HG03460 (cell line): Measurements from ENCODE around the gene SETD9.

ENCODE experiments used
- ATAC-seq: cut with Tn5 transposase; IDR thresholded peaks from one replicate; pipeline ENCODE4 v1.9.1; 2021; ENCODE audit not compliant: unreplicated experiment

Gene SETD9, protein sequence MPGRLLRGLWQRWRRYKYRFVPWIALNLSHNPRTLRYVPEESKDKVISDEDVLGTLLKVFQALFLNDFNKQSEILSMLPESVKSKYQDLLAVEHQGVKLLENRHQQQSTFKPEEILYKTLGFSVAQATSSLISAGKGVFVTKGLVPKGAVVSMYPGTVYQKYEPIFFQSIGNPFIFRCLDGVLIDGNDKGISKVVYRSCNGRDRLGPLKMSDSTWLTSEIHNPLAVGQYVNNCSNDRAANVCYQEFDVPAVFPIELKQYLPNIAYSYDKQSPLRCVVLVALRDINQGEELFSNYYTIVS

DNA sequence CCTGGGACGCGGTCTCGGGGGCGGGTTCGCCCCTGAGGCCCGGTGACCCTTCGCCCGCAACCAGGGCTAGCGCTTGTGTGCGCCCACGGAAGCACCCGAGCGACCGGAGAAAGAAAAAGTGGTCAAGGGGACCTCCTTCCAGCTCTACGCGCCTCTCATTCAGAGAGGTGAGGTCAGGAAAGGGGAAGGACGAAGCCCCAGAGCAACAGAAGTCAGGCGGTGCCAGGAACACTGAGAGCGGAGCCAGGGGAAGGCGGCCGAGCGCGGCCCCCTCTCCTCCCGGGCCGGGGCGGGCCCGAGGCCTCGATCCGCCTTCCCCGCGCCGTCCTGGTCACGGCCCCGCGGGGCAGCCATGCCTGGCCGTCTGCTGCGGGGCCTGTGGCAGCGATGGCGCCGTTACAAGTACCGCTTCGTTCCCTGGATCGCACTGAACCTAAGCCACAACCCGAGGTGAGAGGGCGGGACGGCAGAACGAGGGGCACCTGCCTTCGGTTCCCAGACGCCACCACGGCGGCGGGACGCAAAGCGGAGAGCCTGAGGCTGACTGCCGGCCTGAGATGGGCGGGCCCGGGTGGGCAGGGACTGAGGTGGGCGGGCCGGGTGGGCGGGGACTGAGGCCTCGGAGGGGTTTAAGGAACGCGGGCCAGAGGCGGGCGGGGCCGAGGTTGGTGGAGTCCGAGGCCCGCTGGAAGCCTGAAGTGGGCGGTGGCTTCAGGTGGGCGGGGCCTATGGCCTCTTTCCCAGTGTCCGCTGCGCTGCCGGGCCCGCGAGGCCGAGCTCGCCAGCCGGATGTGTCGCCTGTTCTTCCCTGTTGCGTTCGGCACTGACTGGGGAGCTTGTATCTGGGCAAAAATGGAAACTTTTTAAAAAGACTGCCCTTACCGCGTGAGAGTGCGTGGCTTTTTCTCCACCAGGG, at the start of gene SETD9:
SETD9 (plus strand) TSS at position 303 of the 916 bp plus-strand sequence; CDS start at position 353, 50 bp downstream.
- peak; percentile 81 for ATAC-seq

DNA sequence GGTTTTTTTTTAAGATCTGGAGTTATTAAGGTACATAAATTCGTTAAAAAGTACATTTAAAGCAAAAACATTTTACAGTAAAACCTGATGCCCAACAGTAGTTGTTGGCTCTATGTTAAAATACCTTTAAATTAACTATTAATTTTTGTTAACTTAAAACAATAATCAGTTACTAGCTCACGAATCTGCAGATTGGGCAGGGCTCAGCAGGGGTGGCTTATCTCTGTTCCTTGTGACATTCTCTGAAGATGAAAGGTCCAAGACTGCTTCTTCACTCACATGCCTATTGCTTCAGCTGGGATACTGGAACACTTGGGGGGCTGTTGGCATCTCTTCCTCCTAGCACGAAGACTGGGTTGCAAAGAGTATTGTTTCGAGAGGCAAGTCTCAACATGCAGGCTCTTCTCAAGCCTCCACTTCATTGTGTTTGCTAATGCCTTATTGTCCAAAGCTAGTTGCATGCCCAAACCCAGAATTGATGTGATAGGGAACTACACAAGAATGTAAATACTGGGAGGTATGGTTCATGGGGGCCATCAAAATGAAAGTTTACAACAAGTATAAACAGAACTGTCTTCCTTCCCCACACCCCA, 47.4 kb upstream of the SETD9 start:
- ATAC-seq, result no peak

DNA sequence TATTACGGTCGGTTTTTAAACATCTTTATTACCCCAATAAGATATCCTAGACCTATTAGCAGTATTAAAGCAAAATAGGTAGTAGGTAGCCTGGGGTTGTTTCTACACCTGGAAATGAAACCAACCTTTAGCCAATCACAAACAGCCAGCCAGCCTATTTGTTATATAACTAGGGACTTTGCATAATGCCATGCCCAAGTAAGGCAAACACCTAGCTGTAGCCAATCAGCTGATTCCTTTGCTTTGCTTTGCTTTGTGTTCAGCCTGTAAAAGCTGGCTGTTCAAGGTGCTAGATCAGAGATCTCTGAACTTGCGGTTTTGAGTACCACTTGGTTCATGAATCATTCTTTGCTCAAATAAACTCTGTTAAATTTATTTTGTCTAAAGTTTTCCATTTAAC, 46.5 kb upstream of the SETD9 start:
- ATAC-seq, result no peak

DNA sequence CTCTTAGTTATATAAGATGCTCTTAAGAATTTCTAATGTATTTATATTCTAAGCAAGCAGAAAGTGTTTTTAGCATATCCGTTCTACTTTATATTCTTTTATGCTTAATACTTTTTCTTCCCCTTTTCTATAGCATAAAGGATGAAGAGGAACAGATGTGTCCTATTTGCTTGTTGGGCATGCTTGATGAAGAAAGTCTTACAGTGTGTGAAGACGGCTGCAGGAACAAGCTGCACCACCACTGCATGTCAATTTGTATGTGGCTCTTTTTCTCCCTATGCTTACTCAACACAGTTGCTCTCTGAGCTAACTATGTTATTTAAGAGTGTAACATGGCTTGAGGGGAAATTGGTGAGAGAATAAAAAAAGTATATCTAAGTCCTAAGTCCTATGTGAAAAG, 37.6 kb upstream of the SETD9 start:
- ATAC-seq, result no peak

DNA sequence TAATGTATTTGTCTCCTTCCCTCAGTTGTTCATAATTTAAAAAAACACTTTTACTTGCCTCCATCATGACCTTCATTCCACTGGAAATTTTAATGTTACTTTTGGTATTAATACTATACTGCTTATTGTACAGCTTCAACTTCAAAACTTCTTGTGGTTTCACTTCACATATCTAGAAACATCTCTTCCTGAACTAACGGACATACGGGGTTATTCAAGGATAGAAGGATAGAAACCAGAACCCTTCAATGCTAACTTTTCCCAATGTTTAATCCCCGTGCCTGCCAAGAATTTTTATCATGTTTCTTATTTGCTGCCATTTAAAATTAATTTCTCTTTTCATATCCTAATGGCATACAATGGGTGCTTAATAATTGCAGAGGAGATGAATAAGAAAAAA, 36.3 kb upstream of the SETD9 start:
- no peak for ATAC-seq

DNA sequence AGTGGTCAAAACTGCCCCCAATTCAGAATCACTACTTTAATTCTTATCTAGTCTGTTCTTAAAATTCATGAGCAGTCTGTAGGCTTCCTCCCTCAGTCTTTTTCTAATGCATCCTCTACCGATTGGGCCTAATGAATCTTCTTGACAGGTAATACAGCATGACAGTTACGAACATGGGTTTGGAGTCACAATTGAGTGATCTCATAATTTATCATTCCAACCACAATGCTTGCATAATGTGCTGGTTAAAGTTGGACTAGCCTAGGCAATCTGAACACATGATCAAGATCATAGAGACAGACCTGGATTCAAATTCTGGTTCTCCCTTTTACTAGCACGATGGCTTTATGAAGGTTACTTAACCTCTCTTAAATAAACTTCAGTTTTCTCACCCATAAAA, 33.1 kb upstream of the SETD9 start:
- ATAC-seq, result no peak

DNA sequence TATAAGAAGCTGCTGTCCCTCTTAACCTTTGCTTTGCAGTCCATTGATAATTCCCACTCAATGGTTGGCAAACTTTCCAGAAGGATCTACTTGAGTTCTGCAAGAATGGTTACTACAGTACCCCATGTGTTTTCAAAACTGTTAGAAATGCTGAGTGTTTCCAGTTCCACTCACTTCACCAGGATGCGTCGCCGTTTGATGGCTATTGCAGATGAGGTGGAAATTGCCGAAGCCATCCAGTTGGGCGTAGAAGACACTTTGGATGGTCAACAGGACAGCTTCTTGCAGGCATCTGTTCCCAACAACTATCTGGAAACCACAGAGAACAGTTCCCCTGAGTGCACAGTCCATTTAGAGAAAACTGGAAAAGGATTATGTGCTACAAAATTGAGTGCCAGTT, 27.8 kb upstream of the SETD9 start:
- ATAC-seq, result no peak

DNA sequence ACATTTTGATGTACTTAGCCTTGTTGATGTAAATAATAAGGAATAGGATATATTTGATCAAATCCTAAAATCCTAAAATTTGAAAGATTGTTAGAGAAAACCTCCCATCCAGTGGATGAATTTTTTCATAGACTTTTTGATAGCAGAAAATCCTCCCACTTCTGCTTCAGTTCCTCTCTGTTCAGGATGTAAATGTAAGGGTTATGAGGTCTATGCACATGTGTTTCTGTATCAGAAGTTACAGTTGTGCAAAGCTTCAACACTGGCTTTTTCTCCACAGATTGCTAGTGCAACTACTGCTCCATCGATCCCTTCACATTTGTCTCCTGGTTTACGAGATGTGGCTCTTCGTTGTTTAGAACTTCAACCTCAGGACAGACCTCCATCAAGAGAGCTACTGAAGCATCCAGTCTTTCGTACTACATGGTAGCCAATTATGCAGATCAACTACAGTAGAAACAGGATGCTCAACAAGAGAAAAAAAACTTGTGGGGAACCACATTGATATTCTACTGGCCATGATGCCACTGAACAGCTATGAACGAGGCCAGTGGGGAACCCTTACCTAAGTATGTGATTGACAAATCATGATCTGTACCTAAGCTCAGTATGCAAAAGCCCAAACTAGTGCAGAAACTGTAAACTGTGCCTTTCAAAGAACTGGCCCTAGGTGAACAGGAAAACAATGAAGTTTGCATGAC, 16.0 kb upstream of the SETD9 start:
- no peak for ATAC-seq

DNA sequence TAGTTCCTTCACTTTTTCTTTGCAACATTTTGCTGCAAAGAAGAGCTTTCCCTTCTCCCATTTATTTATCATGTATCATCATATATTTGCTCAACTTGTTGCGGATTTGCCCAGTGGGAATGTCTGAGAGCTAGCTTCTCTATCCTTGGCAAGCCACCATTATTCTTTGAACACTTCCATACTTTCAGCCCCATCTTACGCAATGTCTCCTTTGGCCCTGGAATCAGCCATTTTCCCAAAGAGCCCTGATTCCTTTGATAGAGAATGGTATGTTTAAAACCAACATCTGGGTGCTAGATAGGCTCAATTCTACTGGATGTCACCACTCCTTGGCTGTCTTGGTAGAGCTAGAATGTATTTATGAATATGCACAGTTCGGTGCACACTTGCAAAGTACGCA, 12.6 kb upstream of the SETD9 start:
- ATAC-seq, result no peak

DNA sequence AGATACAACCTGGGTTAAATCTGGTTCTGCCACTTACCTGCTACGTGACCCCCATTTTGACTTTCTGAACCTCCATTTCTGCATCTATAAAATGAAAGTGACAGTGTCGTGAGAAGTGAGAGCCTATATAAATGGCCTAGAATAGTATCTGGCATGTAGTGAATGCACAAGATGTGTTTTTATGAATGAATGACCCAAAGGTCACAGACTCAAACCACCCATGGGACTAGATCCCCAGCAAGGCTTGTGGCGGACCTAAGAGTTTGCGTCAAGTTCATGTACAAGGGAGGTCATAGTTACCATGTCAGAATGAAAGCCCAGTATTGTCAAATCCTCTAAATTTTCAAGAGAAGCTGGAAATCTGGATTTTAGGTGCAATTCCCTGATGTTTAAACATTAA, 11.2 kb upstream of the SETD9 start:
- no peak for ATAC-seq

DNA sequence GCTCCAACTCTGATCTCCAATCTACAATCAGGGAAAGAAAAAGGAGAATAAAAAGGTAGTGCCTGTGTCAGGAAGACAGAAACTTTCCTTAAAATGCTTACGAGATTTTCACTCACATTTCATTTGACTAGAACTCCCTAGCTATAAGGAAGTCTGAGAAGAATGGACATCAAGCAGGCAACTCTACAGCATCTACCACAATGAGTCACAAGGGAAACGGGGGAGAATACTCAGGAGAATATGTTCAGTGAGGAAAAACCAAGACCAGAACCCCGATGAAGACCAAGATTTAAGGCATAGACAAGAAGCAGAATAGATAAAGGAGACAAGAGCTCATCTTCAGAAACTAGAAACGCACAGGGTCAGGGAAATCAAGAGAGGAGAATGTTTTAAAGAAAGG, 9.0 kb upstream of the SETD9 start:
- no peak for ATAC-seq

DNA sequence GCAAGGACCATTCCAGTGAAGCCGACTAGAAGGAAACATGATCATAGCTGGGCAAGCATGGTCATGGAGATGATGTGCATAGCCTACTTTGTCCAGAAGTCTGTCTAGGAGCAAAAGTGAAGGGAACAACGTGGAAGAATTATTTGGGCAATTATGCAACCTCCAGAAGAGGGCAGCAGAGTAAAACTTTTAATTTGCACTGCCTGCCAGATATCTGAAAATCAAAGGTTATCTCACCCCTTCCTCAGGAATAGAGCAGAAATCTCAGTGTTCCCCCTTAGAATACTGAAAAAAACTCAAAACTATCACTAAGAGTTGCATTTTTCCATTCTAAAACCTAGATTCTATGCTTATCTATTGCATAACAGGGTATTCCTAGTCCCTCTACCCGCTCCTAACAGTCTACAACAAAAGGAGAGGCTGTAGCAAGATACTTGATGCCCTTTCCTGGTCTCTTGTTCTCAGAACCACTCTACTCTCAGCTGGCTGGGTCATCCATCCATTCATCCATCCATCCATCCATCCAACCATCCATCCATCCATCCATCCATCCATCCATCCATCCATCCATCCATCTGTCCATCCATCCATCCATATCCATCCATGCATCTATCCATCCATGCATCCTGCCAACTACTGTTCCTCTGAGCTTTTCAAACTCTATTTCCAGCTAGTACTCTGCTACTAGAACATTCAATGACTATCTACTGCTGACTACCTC, 8.4 kb upstream of the SETD9 start:
- no peak for ATAC-seq

DNA sequence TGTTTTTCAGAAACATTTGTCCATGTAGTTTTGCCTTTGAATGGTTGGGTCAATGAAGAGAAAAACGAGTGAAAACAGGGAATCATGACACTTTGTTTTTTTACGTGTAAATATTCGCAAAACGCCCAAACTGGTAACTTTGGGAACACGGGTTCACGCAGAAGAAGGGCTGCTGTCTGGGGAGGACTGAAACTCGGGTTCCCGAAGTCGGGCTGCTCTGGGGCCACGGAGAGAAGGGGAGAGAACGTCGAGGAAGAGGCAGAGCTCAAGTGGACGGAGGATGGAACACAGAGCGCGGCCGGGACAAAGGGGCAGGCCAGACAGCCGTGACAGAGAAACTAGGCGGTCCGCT, 478 bp upstream of the SETD9 start:
- peak; percentile 41 for ATAC-seq

DNA sequence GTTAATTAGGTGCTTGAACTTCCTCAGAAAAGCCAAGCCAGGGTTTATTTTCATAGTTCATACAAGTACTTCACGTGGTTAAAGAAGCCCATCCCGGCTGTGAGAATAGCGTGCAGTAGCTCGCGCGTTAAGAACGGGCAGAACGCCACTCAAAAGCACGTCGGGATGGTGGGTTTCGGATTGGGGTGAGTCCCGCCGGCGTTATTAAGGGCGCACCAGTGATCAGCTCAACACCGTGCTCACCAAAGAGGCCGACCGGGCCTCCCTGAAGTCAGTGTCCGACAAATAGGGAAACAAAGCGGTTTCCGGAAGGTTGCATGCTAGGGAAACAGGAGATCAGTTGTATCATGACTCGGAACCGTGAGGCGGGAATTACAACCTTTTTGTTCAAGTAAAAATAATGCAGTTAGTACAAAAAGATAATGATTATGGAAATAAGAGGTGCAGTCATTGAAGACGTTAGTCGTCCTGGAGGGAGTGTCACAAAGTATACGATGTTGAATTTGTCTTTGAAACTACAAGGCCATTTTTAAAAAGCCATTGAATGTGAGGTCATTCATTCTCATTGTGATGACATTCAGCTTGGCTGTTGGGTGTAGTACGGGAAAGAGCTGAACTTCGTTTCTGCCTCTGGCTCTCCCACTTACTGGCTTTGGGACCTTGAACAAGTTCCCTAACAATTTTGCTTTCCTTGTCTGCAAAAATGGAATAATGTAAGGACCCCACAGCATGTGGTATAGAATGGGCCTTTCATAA, 992 bp downstream of the SETD9 start:
- ATAC-seq, result peak; percentile 13

DNA sequence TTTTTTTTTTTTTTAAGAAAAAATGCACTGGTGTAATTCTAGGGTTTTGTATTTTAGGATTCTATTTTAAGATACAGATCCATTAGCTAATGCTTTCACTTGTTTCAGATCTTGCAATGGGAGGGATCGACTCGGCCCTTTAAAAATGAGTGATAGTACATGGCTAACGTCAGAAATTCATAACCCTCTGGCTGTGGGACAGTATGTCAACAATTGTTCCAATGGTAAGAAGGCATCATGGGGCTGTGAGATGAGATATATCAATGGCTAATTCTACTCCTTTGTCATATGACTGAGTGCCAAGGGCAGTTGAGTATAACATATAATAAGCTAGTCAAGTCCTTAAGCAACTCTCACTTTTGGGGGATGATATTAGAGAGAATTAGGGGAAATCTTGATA, 4.4 kb downstream of the SETD9 start:
- no peak for ATAC-seq

DNA sequence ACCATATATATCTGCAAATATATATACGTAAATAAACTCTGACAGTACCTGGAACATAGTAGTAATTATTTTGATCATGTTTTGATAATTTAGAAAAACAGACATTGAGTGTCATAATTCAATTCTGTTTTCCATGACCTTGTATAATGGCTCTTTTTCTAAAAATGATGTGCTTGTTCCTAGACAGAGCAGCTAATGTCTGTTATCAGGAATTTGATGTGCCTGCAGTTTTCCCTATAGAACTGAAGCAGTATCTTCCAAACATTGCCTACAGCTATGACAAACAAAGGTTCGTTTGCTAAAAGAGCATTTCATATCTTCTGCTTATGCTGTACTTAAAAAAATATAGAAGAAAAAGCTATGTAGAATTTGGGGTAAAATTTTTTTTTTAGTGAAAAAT, 5.3 kb downstream of the SETD9 start:
- no peak for ATAC-seq

DNA sequence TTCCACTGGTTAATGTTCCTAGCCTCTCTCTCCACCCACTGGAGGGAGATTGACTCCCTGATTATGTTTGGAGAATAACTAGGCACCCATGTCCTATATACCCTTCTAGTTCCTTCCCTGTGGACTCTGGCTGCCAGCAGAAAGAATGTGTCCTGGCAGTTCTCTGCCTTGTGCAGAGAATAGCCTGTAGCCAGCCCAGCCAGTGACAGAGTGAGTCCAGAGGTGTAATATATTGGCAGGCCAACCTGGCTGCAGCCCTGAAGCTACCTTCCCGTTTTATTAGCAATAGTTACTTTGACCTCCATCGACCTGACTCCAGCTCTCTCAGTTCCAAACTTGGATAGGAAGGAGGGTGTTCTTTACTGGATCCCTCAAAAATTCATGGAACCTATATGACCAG, 8.1 kb downstream of the SETD9 start:
- no peak for ATAC-seq

DNA sequence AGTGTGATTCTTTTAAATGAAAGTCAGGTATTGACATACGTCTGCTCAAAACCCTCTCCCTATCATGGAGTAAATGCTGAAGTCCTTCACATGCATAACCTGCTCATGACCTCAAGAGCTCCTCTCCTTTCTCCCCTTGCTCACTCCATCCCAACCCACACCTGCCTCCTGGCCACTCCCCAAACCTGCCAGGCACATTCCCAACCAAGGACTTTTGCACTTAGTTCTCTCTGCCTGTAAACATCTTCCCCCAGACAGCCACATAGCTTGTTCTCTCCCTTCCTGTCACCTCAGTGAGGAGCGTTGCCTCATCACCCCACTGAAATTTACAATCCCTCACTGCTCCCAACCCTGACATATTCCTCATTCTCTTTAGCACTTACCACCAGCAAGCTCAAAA, 8.7 kb downstream of the SETD9 start:
- no peak for ATAC-seq

DNA sequence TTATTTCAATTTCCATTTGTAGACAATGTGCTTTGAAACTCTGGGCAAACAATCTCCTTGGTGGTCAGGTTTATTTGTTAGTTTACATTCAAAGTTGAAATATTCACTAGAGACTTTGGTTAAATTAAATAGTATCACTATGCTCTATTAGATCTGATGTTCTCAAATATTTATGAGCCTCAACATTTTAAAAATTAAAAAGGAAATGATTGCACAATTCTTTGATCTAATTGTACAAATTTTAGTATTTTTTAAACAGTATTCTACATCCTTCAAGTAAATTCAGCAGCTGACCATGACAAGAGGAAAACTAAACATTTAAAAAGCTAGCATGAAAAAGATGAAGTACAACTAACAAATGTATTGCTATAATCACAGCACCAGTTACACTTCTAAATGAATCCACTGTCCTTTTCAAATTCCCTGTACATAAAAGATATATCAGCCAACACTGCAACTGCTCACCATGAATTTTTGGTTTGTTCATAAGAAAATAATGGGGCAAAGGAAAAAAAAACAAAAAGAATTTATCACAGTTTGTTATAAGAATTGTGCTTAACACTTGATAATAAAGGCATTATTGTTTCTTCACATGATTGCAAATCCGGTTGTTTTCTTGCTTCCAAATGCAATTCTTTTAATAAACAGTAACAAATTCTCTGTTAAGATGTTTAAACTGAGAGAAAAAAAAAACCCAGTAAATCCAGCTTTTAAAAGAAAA, 10.7 kb downstream of the SETD9 start:
- ATAC-seq, result no peak
